GM19238 (cell line): ENCODE measurements around the gene NUCKS1.

Experiments used
- DNase-seq: peaks from one replicate; pipeline ENCODE4 v3.0.0; 2011; ENCODE audit warnings: low spot score; ENCODE audit not compliant: insufficient read length

Gene NUCKS1

GRCh38 chr1:205670611-205671430 lies 79.2 kb downstream of the NUCKS1 start:
- DNase-seq: no peak

GRCh38 chr1:205670150-205670446 lies 79.9 kb downstream of the NUCKS1 start:
- DNase-seq: no peak

GRCh38 chr1:205669341-205670149 lies 80.4 kb downstream of the NUCKS1 start:
- DNase-seq: no peak

GRCh38 chr1:205668951-205669340 lies 81.0 kb downstream of the NUCKS1 start:
- peak; percentile 58 for DNase-seq

GRCh38 chr1:205667909-205668643 lies 81.9 kb downstream of the NUCKS1 start:
- no peak for DNase-seq

GRCh38 chr1:205666372-205667166 lies 83.4 kb downstream of the NUCKS1 start:
- DNase-seq: no peak

- DNase-seq: no peak
Measured at GRCh38 chr1:205665201-205666045, 84.6 kb downstream of the NUCKS1 start.

- DNase-seq: no peak
Measured at GRCh38 chr1:205664399-205665017, 85.5 kb downstream of the NUCKS1 start.

- no peak for DNase-seq
Measured at GRCh38 chr1:205663286-205663936, 86.6 kb downstream of the NUCKS1 start.
